ENCODE data around the gene TRIM44.
A peak's percentile ranks its signal among the peaks of the same experiment; 100 is the strongest.

Gene TRIM44

GRCh38 chr11:35662649-35663407 is at the start of gene TRIM44:
TSS of gene TRIM44 (plus strand) at chr11:35662775. CDS start at chr11:35663112, 337 bp downstream.
- peak; percentile 54 for DNase-seq

- no peak for DNase-seq
These were observed 47.5 kb upstream of the TRIM44 start for GRCh38 chr11:35614939-35615569.

GRCh38 chr11:35615921-35616900 is 46.4 kb upstream of the TRIM44 start:
- DNase-seq: peak; percentile 51

- no peak for DNase-seq
These were observed 45.3 kb upstream of the TRIM44 start for GRCh38 chr11:35617316-35617686.

- peak; percentile 33 for DNase-seq
These were observed 44.7 kb upstream of the TRIM44 start, which contains the start of gene FJX1 for GRCh38 chr11:35617687-35618496. TSS of gene FJX1 (plus strand) at chr11:35618460. CDS start at chr11:35618637, 177 bp downstream.

- DNase-seq: no peak
These were observed 44.0 kb upstream of the TRIM44 start for GRCh38 chr11:35618497-35619115.

- DNase-seq: no peak
These were observed 43.3 kb upstream of the TRIM44 start for GRCh38 chr11:35619116-35619854.

GRCh38 chr11:35619855-35620640 is 42.5 kb upstream of the TRIM44 start:
- DNase-seq: peak; percentile 33

- DNase-seq: no peak
These were observed 41.8 kb upstream of the TRIM44 start for GRCh38 chr11:35620795-35621194.

- no peak for DNase-seq
These were observed 41.0 kb upstream of the TRIM44 start for GRCh38 chr11:35621620-35622019.

GRCh38 chr11:35622070-35622469 is 40.5 kb upstream of the TRIM44 start:
- no peak for DNase-seq

GRCh38 chr11:35623621-35624168 is 38.9 kb upstream of the TRIM44 start:
- DNase-seq: no peak

GRCh38 chr11:35624316-35624715 is 38.3 kb upstream of the TRIM44 start:
- DNase-seq: no peak

GRCh38 chr11:35624781-35625180 is 37.8 kb upstream of the TRIM44 start:
- DNase-seq: no peak

- no peak for DNase-seq
These were observed 36.1 kb upstream of the TRIM44 start for GRCh38 chr11:35626501-35626900.

- no peak for DNase-seq
These were observed 33.1 kb upstream of the TRIM44 start for GRCh38 chr11:35629511-35629910.

- DNase-seq: no peak
These were observed 32.7 kb upstream of the TRIM44 start for GRCh38 chr11:35629914-35630313.

GRCh38 chr11:35631891-35632290 is 30.7 kb upstream of the TRIM44 start:
- no peak for DNase-seq

GRCh38 chr11:35632301-35632700 is 30.3 kb upstream of the TRIM44 start:
- no peak for DNase-seq
